Memory B cell (primary cell): ENCODE data around the gene LIPI.
"Not testable (repeated sequence)": the region's sequence is repeated elsewhere in the genome, so short reads cannot be mapped to it uniquely, and the experiment has no call there.

ENCODE experiments used
- ATAC-seq: fragments of 150-1000 bp; cut with Tn5 transposase; 2 replicates; pipeline ENCODE4 v1.10.0; 2021; ENCODE audit warnings: low read depth, mild to moderate bottlenecking, moderate library complexity
- DNase-seq, 2 donors: peaks; one replicate each; pipeline ENCODE4 v3.0.0; 2022; ENCODE audit warnings: low spot score in 2 of 2
- H3K27ac Mint-ChIP-seq: one replicate; pipeline ENCODE4 v1.8.0; 2022; ENCODE audit warnings: mild to moderate bottlenecking, moderate library complexity, mixed read lengths
- H3K27me3 Mint-ChIP-seq: one replicate; pipeline ENCODE4 v1.8.0; 2022; ENCODE audit warnings: mixed read lengths
- H3K36me3 Mint-ChIP-seq: one replicate; pipeline ENCODE4 v1.8.0; 2022; ENCODE audit warnings: mild to moderate bottlenecking, mixed read lengths
- H3K4me1 Mint-ChIP-seq: one replicate; pipeline ENCODE4 v1.8.0; 2022; ENCODE audit warnings: mixed read lengths
- H3K4me3 Mint-ChIP-seq: one replicate; pipeline ENCODE4 v1.8.0; 2022; ENCODE audit warnings: mild to moderate bottlenecking, moderate library complexity, mixed read lengths
- H3K9me3 Mint-ChIP-seq: one replicate; pipeline ENCODE4 v1.8.0; 2022; ENCODE audit warnings: mixed read lengths

The LIPI gene

DNA sequence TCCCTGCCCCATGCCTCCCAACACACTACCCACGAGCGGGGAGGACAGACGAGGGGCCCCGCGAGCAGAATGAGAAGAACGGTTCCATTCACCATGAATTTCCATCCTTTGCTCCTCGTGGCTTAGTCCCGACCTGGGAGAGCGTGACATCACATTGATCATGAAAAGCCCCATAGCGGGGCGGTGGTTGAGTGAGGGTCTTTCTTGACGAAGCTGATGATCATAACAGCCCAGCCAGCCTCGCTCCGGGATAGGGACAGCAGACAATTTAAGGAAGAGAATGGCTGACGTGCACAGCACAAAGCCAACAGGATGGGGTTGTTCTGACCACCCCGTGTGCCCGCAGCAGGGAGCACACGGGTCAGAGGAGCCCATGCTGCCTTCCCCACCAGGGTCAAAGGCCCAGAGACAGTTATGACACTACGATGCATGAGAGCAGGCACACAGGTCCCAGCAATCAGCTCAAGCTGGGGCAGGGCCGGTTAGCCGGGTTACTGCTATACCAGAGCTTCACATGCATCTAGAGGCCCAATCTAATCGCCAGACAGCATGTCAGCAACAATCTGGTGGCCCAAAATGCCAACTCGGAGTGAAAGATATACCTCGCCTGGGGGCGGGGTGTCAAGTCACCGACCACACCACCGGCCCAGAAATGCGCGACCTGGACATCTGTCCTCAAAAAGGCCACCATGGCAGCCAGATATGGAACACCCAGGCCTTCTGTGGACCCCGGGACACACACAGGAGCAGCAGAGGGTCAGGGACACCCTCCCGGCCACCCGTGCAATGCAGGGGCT is 135.2 kb downstream of the LIPI start:
- ATAC-seq (no peak), DNase-seq (no peak)
- H3K27me3 Mint-ChIP-seq = no peaks in the 10 kb centered on the region
- H3K4me1 Mint-ChIP-seq = peaks cover 7% of the 10 kb centered on the region
- H3K36me3 Mint-ChIP-seq = peaks cover 5% of the 10 kb centered on the region
- H3K9me3 Mint-ChIP-seq = peaks cover 9% of the 10 kb centered on the region
- H3K27ac Mint-ChIP-seq = no peak overlapping the region
- no peak overlapping the region for H3K4me3 Mint-ChIP-seq

DNA sequence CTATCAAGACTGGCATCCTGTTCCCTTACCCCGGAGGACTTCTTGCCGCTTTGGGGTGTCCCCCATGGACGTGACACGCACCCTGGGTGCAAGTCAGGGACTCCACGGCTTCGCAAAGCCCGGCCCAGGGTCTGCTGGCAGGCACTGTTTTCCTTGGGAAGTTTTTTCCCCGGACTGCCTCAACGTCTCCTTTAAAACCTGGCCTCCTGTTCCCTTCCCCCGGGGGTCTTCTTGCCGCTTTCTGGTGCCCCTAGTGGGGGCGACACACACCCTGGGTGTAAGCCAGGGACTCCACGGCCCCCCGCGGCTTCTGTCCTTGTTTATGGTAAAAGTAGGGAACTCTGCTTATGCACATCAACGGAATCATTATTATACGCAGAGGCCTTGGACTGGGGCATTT is 136.6 kb downstream of the LIPI start:
- no peak overlapping the region for H3K27ac Mint-ChIP-seq
- no peak overlapping the region for H3K4me3 Mint-ChIP-seq
- H3K27me3 Mint-ChIP-seq = no peaks in the 10 kb centered on the region
- peaks cover 7% of the 10 kb centered on the region for H3K4me1 Mint-ChIP-seq
- H3K9me3 Mint-ChIP-seq = peaks cover 9% of the 10 kb centered on the region
- no peak for ATAC-seq
- peaks cover 5% of the 10 kb centered on the region for H3K36me3 Mint-ChIP-seq
- DNase-seq = no peak

DNA sequence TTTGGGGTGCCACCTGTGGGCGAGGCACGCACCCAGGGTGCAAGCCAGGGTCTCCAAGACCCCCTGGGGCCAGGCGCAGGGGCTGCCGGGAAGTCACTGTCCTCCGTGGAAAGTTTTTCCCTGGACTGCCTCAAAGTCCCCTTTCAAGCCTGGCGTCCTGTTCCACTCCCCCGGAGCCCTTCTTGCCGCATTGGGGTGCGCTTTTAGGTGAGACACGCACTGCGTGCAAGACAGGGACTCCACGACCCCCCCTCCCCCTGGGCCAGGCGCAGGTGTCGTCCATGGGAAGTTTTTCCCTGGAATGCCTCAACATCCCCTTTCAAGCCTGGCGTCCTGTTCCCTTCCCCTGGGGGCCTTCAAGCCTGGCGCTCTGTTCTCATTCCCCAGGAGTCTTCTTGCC is 137.1 kb downstream of the LIPI start:
- peaks cover 7% of the 10 kb centered on the region for H3K4me1 Mint-ChIP-seq
- H3K9me3 Mint-ChIP-seq = peaks cover 9% of the 10 kb centered on the region
- peaks cover 5% of the 10 kb centered on the region for H3K36me3 Mint-ChIP-seq
- H3K4me3 Mint-ChIP-seq = no peak overlapping the region
- ATAC-seq = no peak
- no peaks in the 10 kb centered on the region for H3K27me3 Mint-ChIP-seq
- no peak for DNase-seq
- no peak overlapping the region for H3K27ac Mint-ChIP-seq

GRCh38 chr21:14072761-14073535 is 137.8 kb downstream of the LIPI start:
- DNase-seq = no peak
- H3K36me3 Mint-ChIP-seq = peaks cover 5% of the 10 kb centered on the region
- H3K4me3 Mint-ChIP-seq = no peak overlapping the region
- peaks cover 7% of the 10 kb centered on the region for H3K9me3 Mint-ChIP-seq
- no peak overlapping the region for H3K27ac Mint-ChIP-seq
- peaks cover 7% of the 10 kb centered on the region for H3K4me1 Mint-ChIP-seq
- H3K27me3 Mint-ChIP-seq = no peaks in the 10 kb centered on the region
- ATAC-seq = no peak

GRCh38 chr21:14071902-14072734 is 138.6 kb downstream of the LIPI start:
- Mint-ChIP-seq H3K4me1 (peaks cover 6% of the 10 kb centered on the region), H3K36me3 (peaks cover 5% of the 10 kb centered on the region), H3K27me3 (no peaks in the 10 kb centered on the region), H3K9me3 (peaks cover 5% of the 10 kb centered on the region), H3K4me3 (no peak overlapping the region), H3K27ac (no peak overlapping the region)
- DNase-seq = no peak
- ATAC-seq = no peak

GRCh38 chr21:14070968-14071367 is 139.8 kb downstream of the LIPI start:
- ATAC-seq (no peak), DNase-seq (no peak)
- Mint-ChIP-seq H3K9me3 (no peaks in the 10 kb centered on the region), H3K27ac (no peak overlapping the region), H3K4me1 (no peaks in the 10 kb centered on the region), H3K4me3 (no peak overlapping the region), H3K36me3 (no peaks in the 10 kb centered on the region), H3K27me3 (no peaks in the 10 kb centered on the region)

- H3K9me3 Mint-ChIP-seq = no peaks in the 10 kb centered on the region
- no peaks in the 10 kb centered on the region for H3K27me3 Mint-ChIP-seq
- H3K4me1 Mint-ChIP-seq = no peaks in the 10 kb centered on the region
- no peak overlapping the region for H3K27ac Mint-ChIP-seq
- no peak overlapping the region for H3K4me3 Mint-ChIP-seq
- H3K36me3 Mint-ChIP-seq = no peaks in the 10 kb centered on the region
- ATAC-seq (no peak), DNase-seq (no peak)
Observed at GRCh38 chr21:14070049-14070893, 140.5 kb downstream of the LIPI start.

DNA sequence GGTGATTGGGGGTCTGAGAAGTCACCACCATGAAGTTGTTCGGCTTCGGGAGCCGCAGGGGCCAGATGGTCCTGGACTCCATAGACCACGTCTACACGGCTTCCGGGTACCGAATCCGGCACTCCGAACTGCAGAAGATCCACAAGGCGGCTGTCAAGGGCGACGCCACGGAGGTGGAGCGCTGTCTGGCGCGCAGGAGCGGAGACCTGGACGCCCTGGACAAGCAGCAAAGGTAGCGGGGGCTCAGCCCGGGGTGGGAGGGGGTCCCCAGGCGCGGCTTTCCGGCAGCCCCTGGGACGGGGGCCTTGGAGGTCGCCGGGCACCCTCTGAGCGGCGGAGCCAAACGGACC is 146.5 kb downstream of the LIPI start:
- Mint-ChIP-seq H3K4me1 (no peaks in the 10 kb centered on the region), H3K27ac (no peak overlapping the region), H3K4me3 (no peak overlapping the region), H3K9me3 (no peaks in the 10 kb centered on the region), H3K27me3 (no peaks in the 10 kb centered on the region), H3K36me3 (no peaks in the 10 kb centered on the region)
- DNase-seq (no peak), ATAC-seq (no peak)

- H3K27ac Mint-ChIP-seq, H3K4me3 Mint-ChIP-seq: not testable (repeated sequence)
Observed at GRCh38 chr21:14063620-14064295, 147.0 kb downstream of the LIPI start.

GRCh38 chr21:14062684-14063083 is 148.1 kb downstream of the LIPI start:
- DNase-seq, H3K4me1 Mint-ChIP-seq, H3K9me3 Mint-ChIP-seq, H3K4me3 Mint-ChIP-seq, H3K36me3 Mint-ChIP-seq, ATAC-seq, H3K27ac Mint-ChIP-seq, H3K27me3 Mint-ChIP-seq: not testable (repeated sequence)

More at GRCh38 chr21:14063620-14064295, 147.0 kb downstream of the LIPI start:
- not testable (repeated sequence) for H3K9me3 Mint-ChIP-seq, H3K36me3 Mint-ChIP-seq, ATAC-seq, H3K4me1 Mint-ChIP-seq, DNase-seq, H3K27me3 Mint-ChIP-seq

- H3K27me3 Mint-ChIP-seq, H3K4me3 Mint-ChIP-seq: not testable (repeated sequence)
Observed at GRCh38 chr21:14061820-14062219, 148.9 kb downstream of the LIPI start.

DNA sequence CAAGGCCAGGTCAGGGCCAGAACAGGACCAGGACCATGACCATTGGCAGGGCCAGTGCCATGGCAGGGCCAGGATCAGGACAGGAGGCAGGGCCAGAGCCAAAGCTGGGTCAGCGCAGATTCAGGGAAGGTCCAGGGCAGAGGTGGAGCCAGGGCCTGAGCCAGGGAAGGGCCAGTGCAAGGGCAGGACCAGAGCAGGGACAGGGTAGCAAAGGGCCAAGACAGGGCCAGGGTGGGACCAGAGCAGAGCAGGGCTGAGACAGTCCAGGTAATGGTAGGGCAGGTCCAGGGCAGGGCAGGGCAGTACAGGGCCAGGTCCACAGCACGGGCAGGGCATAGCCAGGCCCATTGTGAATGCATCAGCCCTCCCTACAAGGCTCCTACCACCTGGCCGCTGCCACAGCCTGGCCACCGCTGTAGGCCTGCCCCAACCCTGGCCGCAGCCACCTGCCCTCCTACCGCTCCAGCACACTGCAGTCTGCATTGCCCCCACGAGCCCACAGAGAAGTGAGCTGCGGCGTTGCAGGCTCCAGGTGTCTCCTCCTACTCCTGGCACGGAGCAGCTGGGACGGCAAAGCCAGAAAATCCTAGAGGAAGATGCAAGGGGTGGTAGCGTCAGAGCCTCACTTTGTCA is 151.6 kb downstream of the LIPI start:
- H3K9me3 Mint-ChIP-seq, H3K36me3 Mint-ChIP-seq, H3K27ac Mint-ChIP-seq, H3K4me1 Mint-ChIP-seq, ATAC-seq, H3K4me3 Mint-ChIP-seq, H3K27me3 Mint-ChIP-seq, DNase-seq: not testable (repeated sequence)

More at GRCh38 chr21:14061820-14062219, 148.9 kb downstream of the LIPI start:
- not testable (repeated sequence) for H3K36me3 Mint-ChIP-seq, H3K9me3 Mint-ChIP-seq, H3K27ac Mint-ChIP-seq, ATAC-seq, DNase-seq, H3K4me1 Mint-ChIP-seq
